K562 (cell line): Measurements from ENCODE around the gene NACAD. TPM values are rescaled to one million over a fixed set of nuclear protein-coding genes. Genes with fewer than 3 reads are reported as not detected.

ENCODE experiments used
- ATAC-seq: fragments of 200-7000 bp; cut with Tn5 transposase; 3 replicates; pipeline ENCODE4 v1.9.1; 2020; ENCODE audit warnings: moderate library complexity
- BruUV-seq: library from RNA; stranded (reverse); fragments of 400-500 nt; replicated peaks from 2 replicates; lab custom pipeline; 2021; lab: Mats Ljungman, UMichigan
- CTCF ChIA-PET: fragments of 300-600 bp; formaldehyde crosslinking; extraction: SDS; loops from one replicate; lab custom pipeline; 2021; ENCODE audit warnings: low intra/inter-chr PET ratio; lab: Yijun Ruan, JAX
- POLR2A ChIA-PET: fragments of 300-600, 350-650 bp; sonication (Branson Sonifier 250); formaldehyde crosslinking; extraction: SDS; loops from one replicate; lab custom pipeline; 2021; ENCODE audit warnings: antibody characterized with exemption, inconsistent platforms; lab: Yijun Ruan, JAX
- DNase-seq, 4 experiments: peaks; one replicate each; pipeline versions ENCODE4 v3.0.0 to v3.0.0-alpha.2; 2011 to 2018; ENCODE audit warnings: low spot score in 3 of 4, mixed read lengths in 3 of 4; ENCODE audit errors: extremely low read depth in 1 of 4
- FAIRE-seq: peaks from 2 replicates; lab custom pipeline; 2011; peaks lifted over from hg19 to GRCh38; lab: Jason Lieb, UNC
- H2AFZ ChIP-seq: 2 replicates; pipeline ENCODE4 v1.6.0; 2011; ENCODE audit warnings: low read depth, low read length, control low read depth, inconsistent platforms
- H3K27ac ChIP-seq: fragments of 200-600 bp; 3 replicates; pipeline ENCODE4 v1.8.0; 2011; ENCODE audit warnings: low read depth, mild to moderate bottlenecking, control low read depth, inconsistent platforms, low read length, moderate library complexity, mixed read lengths; ENCODE audit errors: extremely low read depth
- H3K27me3 ChIP-seq, 2 experiments: fragments of 300-600 bp in 1 of 2; 2 replicates in 1 of 2; 3 replicates in 1 of 2; pipeline versions ENCODE4 v1.6.0 to v1.8.0; 2011; ENCODE audit warnings: inconsistent platforms in 2 of 2, low read length in 2 of 2, mild to moderate bottlenecking in 1 of 2, mixed read lengths in 1 of 2, moderate library complexity in 1 of 2; ENCODE audit not compliant: control insufficient read depth in 2 of 2, insufficient read depth in 2 of 2
- H3K36me3 ChIP-seq: fragments of 300-600 bp; 3 replicates; pipeline ENCODE4 v1.8.0; 2011; ENCODE audit warnings: mild to moderate bottlenecking, low read length, inconsistent platforms; ENCODE audit not compliant: control insufficient read depth, insufficient read depth
- H3K4me1 ChIP-seq, 2 experiments: fragments of 200-600 bp in 1 of 2; replicated peaks in 1 of 2; 2 replicates in 1 of 2; 3 replicates in 1 of 2; pipeline versions ENCODE4 v1.5.1 to v1.8.0; 2011; ENCODE audit warnings: inconsistent platforms in 2 of 2, low read length in 2 of 2, mild to moderate bottlenecking in 1 of 2, mixed read lengths in 1 of 2, moderate library complexity in 1 of 2; ENCODE audit not compliant: control insufficient read depth in 2 of 2, insufficient read depth in 2 of 2
- H3K4me2 ChIP-seq: 2 replicates; pipeline ENCODE4 v1.6.1; 2011; ENCODE audit warnings: low read length, control low read depth, inconsistent platforms, mixed read lengths; ENCODE audit not compliant: insufficient read depth
- H3K4me3 ChIP-seq: fragments of 200-600 bp; sonication (generic), shearing (Covaris generic); 2 replicates; pipeline ENCODE4 v1.5.1; 2016; ENCODE audit warnings: control low read depth, inconsistent platforms
- H3K79me2 ChIP-seq: fragments of 200-600 bp; 3 replicates; pipeline ENCODE4 v1.8.0; 2011; ENCODE audit warnings: low read length, inconsistent platforms; ENCODE audit not compliant: control insufficient read depth, insufficient read depth
- H3K9ac ChIP-seq, 2 experiments: 2 replicates each; pipeline versions ENCODE4 v1.6.0 to v1.6.1; 2011; ENCODE audit warnings: low read depth in 2 of 2, low read length in 2 of 2, control low read depth in 1 of 2, inconsistent platforms in 1 of 2, mild to moderate bottlenecking in 1 of 2, mixed read lengths in 1 of 2; ENCODE audit not compliant: insufficient read depth in 1 of 2
- H3K9me1 ChIP-seq: one replicate; pipeline ENCODE4 v1.6.0; 2011; ENCODE audit warnings: inconsistent platforms, mild to moderate bottlenecking, low read length, moderate library complexity; ENCODE audit not compliant: control insufficient read depth, insufficient read depth
- H3K9me3 ChIP-seq: replicated peaks from 2 replicates; pipeline ENCODE4 v1.5.1; 2011; ENCODE audit warnings: low read depth, low read length, inconsistent platforms; ENCODE audit not compliant: control insufficient read depth, insufficient read depth
- H4K20me1 ChIP-seq: replicated peaks from 2 replicates; pipeline ENCODE4 v1.6.1; 2011; ENCODE audit warnings: low read length, inconsistent platforms, mixed read lengths; ENCODE audit not compliant: control insufficient read depth, insufficient read depth
- CHD7 ChIP-seq: fragments of 200-600 bp; sonication (generic); IDR thresholded peaks from one replicate; pipeline ENCODE4 v1.6.1; 2012; ENCODE audit warnings: mild to moderate bottlenecking, low read depth, low read length, inconsistent platforms
- ESRRA ChIP-seq: fragments of 450-650 bp; IDR thresholded peaks from 2 replicates; pipeline ENCODE4 v1.6.1; 2014; ENCODE audit warnings: low read depth, mild to moderate bottlenecking, moderate library complexity, borderline replicate concordance
- ETV1 ChIP-seq: fragments of 450-650 bp; conservative IDR thresholded peaks from 2 replicates; pipeline ENCODE4 v1.6.1; 2016; ENCODE audit warnings: missing genetic modification characterization, control low read depth, low read depth, missing compliant biosample characterization
- HMG20B ChIP-seq: fragments of 250-450 bp; sonication (Bioruptor Pico); IDR thresholded peaks from 2 replicates; pipeline ENCODE4 v1.5.0; 2021; ENCODE audit warnings: mild to moderate bottlenecking
- POLR2G ChIP-seq: fragments of 200-400 bp; formaldehyde crosslinking; IDR thresholded peaks from 2 replicates; pipeline ENCODE4 v1.6.1; 2017; ENCODE audit warnings: low read depth, mild to moderate bottlenecking, antibody characterized with exemption, low read length, moderate library complexity
- RBFOX2 ChIP-seq: fragments of 200-400 bp; formaldehyde crosslinking; IDR thresholded peaks from 2 replicates; pipeline ENCODE4 v1.6.1; 2017; ENCODE audit warnings: low read depth, mild to moderate bottlenecking, low read length, moderate library complexity
- WGBS: fragments of 100-300 bp; shearing (Covaris generic); methylation state at CpG from one replicate; pipeline ENCODE4 v1.1.6; 2016; ENCODE audit warnings: low coverage, mixed read lengths; ENCODE audit not compliant: insufficient coverage; ENCODE audit errors: missing lambda C conversion rate; 5-methylcytosine and 5-hydroxymethylcytosine counted together
- in situ Hi-C: fragments of 300-500 bp; cut with MboI; formaldehyde crosslinking; loops from 4 replicates; pipeline ENCODE4 v1.15.0; 2018; ENCODE audit warnings: inconsistent platforms, mixed read lengths
- intact Hi-C: fragments of 100-400 bp; cut with micrococcal nuclease; formaldehyde crosslinking; loops from 2 replicates; pipeline ENCODE4 v1.14.2; 2022
- polyA plus RNA-seq, 8 experiments: library from polyadenylated mRNA; depleted of rRNA in 4 of 8; stranded (reverse) in 5 of 8; unstranded in 3 of 8; fragments of >200 nt; fragmentation: Nextera tagmentation in 2 of 8; fragmentation: Illumina TruSeq in 1 of 8; extraction: Ambion mirVana in 2 of 8; extraction: Trizol in 1 of 8; gene quantifications; 2 replicates each; pipeline versions ENCODE4 v1.2.1 to v1.2.3, GENCODE V29; 2011 to 2014; ENCODE audit warnings: inconsistent platforms in 1 of 8, missing spikeins in 1 of 8
- total RNA-seq, 7 experiments: library from RNA; depleted of rRNA in 6 of 7; stranded (reverse); fragments of >200 nt in 6 of 7; fragmentation: Illumina TruSeq in 2 of 7; extraction: Trizol in 2 of 7; gene quantifications; 2 replicates each; pipeline versions ENCODE4 v1.2.1 to v1.2.3, GENCODE V29; 2011 to 2021; ENCODE audit warnings: low replicate concordance in 1 of 7

The NACAD gene
- total and polyA plus RNA-seq, 9 of the 15 experiments (the other 6 are each of a cell fraction or from before 2014, with no cell fraction given) = under 0.01 to 0.03 (median 0.02) TPM; not detected in 5

DNA sequence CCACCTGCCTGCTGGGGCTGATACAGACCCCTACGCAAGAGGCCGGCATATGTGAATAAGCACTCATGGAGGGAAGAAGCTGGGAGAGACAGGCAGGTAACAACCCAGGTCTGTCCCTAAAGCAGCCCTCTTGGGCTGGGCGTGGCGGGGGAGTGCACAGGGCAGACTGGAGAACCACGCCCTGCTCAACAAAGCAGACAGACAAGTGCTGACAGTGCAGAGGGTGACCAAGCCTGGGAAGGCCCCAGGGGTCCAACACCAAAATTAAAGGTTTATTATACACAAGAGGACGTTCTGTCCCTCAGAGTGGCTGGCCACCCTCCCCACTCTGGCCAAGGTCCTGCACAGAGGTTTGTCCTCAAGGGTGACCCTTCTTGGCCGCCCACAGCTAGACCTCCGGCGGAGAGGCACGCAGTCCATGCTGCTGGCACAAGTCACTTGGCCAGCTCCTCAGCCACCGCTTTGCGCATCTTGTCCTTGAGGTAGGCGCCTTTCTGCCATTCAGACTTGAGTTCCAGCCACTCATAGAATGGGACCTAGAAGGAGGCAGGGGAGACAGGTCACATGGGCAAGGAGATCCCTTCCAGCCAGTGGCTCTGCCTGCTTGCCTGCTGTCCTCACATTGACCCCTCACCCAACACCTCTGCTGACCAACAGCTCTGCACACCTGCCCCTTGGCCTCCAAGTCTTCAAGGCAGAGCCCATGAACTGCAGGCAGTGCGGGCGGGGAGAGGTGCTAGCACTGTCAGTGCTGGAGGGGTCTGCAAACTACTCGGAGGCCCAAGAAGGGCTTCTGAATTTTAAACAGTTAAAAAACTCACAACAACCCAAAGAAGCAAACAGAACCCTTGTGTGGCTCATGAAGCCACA lies 11.4 kb upstream of the NACAD start:
- intact Hi-C loops = no loop called here
- Histone ChIP-seq H3K9ac (peak overlapping the region in 1 of 2 experiments; percentile 60; a peak in 1 of 4 replicates), H2AFZ (no peak overlapping the region), H3K4me3 (no peak overlapping the region), H3K9me3 (no peaks in the 10 kb centered on the region), H4K20me1 (peaks cover 26% of the 10 kb centered on the region), H3K27me3 (no peaks in the 10 kb centered on the region), H3K9me1 (peaks cover 5% of the 10 kb centered on the region), H3K4me2 (no peak overlapping the region), H3K4me1 (peaks cover 0 to 19% of the 10 kb centered on the region in 2 experiments; a peak in 1 of 5 replicates), H3K79me2 (peaks cover 13% of the 10 kb centered on the region), H3K27ac (no peak overlapping the region), H3K36me3 (peaks cover 63% of the 10 kb centered on the region)
- DNase-seq = no peak
- POLR2A ChIA-PET = interaction anchor here (0.6 to 1.9 kb wide), 10 partner anchors 9 to 535 kb away, joined by 3 to 11 read pairs (median 4); partner anchors contain the start of gene TBRG4
- peak; percentile 32 for FAIRE-seq
- ATAC-seq = peak; percentile 70
- CTCF ChIA-PET = no interaction called here
- in situ Hi-C loops = no loop called here
- BruUV-seq = no TSS peak
- 88% methylated on average over 16 of the region's 16 CpGs for WGBS
- no peak for TF ChIP-seq ETV1 (tag)
- TF ChIP-seq RBFOX2 = peak; percentile 48; the same call in 1 of the 2 replicates
- TF ChIP-seq ESRRA = no peak
- TF ChIP-seq POLR2G = peak; percentile 43; the same call in 1 of the 2 replicates
- TF ChIP-seq CHD7 = no peak
- TF ChIP-seq HMG20B (CRISPR knock-in tag) = no peak
